T-helper 22 cell (primary cell): Measurements from ENCODE around the gene ZNF536.
"Not testable (repeated sequence)": the region's sequence is repeated elsewhere in the genome, so short reads cannot be mapped to it uniquely, and the experiment has no call there.

ENCODE experiments used
- DNase-seq: peaks from one replicate; pipeline ENCODE4 v3.0.0-alpha.2; 2020; ENCODE audit warnings: low read depth

Gene ZNF536

DNA sequence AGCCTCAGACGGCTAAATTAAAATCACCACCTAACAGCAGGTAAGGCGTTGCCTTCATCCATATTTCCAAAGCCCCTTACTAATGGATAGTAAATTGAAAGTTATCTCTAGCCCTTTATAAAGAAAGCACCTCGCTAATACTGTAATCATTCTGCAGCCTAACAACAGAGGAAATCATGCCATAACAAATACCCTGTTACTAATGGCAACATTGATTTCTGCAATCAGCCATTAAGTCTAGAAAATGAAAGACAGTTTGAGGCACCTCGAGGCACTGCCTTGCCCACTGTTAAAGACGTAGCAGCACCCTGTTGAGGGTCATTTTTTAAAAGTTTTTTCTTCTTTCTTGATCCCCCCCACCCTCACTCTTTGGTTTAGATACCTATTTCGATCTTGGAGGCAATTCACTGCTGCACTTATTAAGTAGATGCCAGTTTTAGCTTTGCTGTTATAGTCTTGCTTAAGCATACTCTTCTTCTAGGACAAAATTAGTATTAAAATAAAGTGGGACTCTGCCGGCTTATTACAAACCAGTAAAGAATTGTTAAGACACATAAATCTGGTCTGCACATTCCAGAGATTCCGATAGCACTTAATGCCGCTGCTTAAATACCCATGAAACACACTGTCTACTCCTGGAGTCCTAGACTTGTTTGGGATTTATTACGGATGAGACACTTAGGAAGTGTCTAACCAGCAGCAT is 74.8 kb downstream of the ZNF536 start:
- DNase-seq = no peak

GRCh38 chr19:30447553-30447870 is 75.3 kb downstream of the ZNF536 start:
- DNase-seq = no peak

- DNase-seq = no peak
Measured at GRCh38 chr19:30448386-30449077, 76.3 kb downstream of the ZNF536 start.

GRCh38 chr19:30449078-30449590 is 77.0 kb downstream of the ZNF536 start:
- DNase-seq = no peak

DNA sequence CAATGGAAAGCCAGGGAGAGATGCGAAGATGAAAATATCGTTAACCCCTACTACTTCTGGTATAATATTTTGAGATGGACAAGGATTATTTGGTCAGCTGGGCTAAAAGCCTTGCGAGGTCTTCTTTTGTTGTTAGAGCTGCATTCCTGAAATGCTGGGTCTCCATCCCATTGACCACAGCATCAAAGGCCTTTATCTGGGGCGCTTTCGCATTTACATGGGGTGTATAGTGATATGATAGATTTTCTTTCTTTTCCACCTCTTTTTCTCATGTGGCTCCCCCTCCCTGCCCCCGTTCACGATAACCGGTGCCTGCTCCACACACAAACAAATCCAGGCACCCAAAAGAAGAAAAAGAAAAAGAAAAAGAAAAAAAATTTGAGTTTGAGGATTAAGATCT is 77.5 kb downstream of the ZNF536 start:
- DNase-seq = no peak

DNA sequence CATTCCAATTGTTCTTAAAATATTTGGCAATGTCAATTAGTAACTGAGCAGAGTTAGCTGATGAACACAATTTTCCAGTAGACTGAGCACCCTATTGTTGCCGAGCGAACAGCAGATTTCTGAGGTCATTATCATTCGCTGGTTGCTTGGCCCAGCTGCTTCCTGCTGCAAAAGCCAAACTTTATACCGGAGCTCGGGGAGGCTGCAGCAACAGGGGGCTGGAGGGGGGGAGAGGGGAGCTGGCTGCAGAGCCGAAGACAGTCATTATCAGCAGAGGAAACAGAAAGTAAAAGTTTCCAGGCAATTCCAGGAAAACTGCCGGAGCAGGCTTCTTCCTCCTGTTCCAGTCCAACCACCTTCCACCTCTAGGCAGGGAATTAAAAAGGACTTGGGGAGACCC is 77.9 kb downstream of the ZNF536 start:
- DNase-seq = no peak

DNA sequence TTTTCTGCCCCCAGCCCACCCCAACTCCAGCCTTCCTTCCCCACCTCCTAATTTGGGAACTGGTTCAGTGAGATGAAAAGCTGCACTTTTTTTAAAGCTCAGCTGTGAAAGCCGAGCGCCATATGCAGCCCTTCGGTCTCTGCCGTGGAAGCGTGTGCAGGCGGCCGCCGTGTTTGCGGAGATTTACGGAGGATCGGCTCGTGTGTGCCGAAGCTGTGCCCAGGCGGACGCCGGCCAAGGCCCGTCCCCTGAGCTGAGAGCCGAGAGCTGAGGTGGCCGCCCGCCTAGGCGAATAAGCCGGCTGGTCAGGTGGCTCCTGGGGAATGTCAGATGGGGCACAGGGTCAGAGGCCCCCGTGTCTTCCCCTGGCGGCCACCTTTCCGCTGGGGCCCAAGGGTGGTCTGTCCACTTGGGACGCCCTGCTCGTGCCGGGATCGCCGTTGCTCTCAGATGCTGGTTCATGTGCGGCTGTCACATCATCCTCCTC is 78.7 kb downstream of the ZNF536 start:
- no peak for DNase-seq

DNA sequence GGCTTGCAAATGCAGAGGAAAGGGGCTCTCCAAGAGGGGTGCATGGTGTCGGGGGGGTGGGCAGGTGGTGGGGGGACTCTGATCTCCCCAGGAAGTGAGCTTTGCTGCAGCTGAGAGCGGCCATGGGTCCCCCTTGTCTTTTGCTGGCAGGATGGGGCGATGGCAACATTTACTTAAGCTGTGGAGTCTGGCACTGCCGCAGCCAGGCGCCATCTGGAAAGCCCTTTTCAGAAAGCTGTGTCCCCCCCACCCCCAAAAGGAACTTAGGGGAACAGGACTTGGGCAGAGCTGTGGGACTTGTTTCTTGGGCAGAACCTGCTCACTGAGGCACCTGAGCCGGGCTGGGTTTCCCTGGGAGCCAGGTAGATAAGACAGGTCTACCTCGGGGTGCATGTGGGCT is 80.7 kb downstream of the ZNF536 start:
- DNase-seq = no peak

DNA sequence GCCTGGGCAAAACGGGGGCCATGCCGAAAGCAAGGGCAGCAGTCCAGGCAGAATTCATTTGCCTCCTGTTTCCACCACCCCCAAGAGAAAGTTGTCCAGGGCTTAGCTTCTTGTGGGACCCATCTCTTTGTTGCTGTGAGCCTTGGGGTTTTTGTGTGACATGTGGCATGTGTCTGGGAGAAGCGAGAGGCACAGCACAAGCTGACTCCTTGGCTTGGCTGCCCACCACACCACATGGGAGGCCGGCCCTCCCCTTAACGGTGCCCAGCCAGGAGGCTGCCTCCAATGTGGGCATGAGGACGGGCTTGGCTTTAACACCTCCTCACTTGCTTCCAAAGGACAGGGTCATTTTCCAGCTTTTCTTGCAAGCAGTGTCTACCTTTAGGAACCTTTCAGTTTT is 81.6 kb downstream of the ZNF536 start:
- no peak for DNase-seq

DNA sequence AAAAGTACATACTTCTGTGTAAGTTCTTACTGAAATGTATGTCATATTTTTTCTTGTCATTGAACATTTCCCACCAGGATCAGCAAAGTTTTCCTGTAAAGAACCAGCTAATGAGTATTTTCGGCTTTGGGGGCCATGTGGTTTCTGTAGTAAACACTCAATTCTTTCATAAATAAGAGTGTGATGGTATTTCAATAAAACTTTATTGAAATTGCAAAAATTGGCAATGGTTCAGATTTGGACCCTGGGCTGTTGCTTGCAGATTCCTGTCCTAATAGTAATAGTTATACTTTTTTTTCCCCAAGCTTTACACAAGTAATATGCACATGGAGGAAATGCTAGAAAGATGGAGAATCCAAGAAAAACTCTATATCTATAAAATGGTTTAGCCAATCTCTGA is 83.7 kb downstream of the ZNF536 start:
- no peak for DNase-seq

GRCh38 chr19:30457484-30457883 is 85.3 kb downstream of the ZNF536 start:
- no peak for DNase-seq

DNA sequence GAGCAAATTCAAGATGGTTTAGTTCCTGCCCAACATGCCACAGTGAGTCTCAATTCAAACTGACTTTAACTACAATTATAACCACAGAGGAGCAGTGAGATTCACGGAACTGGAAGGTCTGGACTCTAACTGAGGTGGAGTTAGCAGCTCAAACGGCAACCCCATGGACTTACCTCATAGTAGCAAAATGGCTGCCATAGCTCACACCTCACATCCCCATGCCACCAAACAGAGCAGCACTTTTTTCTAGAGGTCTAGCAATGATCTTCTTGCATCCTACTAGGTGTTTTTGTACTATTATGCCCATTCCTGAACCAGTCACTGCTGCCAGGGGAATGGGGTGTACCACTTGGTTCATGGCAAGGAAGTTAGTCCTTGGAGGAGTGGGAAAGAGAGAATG is 87.7 kb downstream of the ZNF536 start:
- DNase-seq = no peak

DNA sequence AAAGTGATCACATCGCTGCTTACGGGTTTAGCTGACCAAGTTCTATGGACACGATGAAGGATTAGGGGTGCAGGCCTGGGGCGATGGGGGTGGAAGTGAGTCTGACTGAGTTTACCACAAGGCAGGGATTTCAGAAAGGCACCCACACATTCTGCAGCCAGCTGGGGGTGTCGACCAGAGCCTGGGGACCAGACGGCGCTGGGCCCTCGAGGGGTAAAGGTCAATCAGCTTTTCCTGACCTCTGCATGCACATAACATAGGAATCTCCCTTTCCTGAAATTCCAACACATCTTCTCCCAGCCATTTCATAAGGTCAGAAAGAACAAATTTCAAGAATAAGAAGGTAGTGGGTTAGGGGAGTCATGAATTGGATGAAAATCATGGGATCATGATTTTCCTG is 92.0 kb downstream of the ZNF536 start:
- no peak for DNase-seq

DNA sequence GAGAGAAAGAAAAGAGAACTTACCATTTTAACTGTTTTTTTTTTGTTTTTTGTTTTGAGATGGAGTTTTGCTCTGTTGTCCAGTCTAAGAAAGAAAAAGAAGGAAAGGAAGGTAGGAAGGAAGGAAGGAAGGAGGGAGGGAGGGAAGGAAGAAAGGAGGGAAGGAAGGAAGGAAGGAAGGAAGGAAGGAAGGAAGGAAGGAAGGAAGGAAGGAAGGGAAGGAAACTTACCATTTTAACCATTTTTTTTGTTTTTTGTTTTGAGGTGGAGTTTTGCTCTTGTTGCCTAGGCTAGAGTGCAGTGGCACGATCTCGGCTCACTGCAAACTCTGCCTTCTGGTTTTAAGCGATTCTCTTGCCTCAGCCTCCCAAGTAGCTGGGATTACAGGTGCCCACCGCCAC is 94.4 kb downstream of the ZNF536 start:
- not testable (repeated sequence) for DNase-seq

GRCh38 chr19:30467239-30467638 is 95.1 kb downstream of the ZNF536 start:
- DNase-seq = no peak

DNA sequence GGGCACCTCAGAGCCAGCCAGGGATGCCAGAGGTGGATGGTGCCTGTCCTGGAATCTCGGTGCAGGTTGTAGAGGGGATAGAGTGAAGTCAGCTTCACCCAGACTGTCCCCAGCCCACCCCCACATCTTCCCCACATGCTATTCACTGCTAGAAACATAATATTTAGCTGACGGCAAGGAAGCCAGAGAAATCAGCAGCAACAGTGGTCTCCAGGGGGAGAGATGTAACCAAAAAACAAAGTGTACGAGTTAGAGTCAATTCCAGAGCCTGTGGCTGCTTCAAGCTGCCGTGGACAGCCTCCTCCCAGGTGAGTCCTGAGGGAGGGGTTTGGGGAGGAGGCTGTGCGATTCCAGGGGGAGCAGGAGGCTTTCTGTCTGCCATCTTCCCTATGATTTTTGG is 97.6 kb downstream of the ZNF536 start:
- no peak for DNase-seq

DNA sequence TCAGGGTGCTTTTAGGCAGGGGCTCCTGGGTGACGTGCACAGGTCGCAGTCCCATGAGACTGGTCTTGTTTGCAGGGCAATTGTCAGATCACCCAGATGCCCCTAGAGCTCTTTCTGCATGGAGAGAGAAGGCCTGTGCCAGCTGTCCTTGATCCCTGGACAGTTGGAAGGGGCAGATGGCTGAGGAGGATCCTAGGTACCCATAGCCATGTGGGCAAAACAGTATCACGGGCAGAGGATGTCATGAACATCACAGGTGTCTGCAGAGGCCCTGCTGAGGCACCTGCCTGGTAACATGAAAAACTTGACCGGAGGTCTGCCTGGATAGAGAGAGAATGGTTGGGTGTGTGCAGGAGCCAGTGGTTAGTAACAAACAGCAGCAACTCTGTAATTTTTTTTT is 99.3 kb downstream of the ZNF536 start:
- no peak for DNase-seq

GRCh38 chr19:30473334-30473867 is 101.2 kb downstream of the ZNF536 start:
- DNase-seq = no peak

DNA sequence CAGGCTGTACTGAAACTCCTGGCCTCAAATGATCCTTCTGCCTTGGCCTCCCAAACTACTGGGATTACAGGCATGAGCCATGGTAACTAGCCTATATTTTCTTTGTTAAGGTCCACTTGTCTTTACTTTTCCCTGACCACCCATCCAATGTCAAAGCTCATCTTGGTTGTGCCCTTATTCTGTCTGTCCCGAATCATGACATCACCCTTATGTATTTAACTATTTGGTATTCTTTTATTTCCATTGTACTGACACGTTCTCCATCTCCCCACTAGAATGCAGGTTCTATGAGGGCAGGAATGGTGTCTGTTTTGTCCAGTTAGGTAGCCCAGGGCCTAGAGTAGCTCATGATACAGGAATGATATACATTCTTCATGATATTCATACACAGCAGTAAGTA is 104.8 kb downstream of the ZNF536 start:
- DNase-seq = no peak

DNA sequence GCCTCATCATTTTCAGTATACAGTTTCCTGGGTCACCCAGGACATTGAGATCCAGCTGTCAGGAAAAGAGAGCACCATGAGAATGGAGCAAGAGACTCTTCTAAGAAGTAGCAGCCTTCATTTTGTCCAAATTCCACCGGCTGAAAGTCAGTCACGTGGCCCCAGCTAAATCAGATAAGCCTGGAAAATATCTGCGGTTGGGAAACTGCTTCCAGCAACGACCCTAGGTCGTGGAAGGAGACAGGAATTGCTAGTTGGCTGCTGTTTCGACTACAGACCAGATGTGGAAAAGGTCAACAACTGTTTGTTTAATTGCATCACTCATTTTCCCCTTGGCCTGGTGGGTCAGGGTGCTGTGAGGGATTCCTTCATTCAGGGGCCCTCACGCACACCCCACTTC is 107.0 kb downstream of the ZNF536 start:
- DNase-seq = no peak

DNA sequence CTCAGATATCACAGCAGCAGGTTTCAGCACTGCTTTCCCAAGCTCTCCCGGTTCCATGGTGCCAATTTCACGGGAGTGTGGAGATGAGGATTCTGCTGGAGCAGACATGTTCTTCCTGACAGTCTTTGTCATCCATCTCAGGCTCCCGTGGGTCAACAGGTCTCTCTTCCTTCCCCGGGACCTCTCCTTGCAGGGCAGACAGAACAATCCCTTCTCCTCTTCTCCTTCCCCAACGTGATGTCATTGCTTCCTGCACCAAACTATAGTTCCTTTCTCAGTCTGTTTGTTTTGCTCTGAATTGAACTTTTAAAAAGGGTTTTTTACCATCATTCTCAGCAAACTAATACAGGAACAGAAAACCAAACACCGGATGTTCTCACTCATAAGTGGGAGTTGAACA is 107.9 kb downstream of the ZNF536 start:
- no peak for DNase-seq

DNA sequence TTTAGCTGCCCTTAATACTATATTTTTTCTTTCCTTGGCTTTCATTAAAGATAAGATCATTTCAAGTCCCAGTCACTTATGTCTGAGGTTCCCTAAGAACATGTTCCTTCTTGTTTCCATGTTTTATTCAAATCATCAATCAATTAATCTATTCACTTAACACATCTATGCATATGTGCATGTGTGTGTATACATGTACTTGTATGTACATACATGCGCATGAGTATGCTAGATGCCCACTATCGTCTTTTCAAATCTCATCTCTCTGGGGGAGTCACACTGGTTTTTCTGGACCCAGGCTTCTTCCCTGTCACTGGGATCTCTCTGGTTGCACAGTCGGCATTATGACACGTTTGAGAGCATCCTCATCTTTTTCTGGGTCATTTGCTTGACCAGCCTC is 108.9 kb downstream of the ZNF536 start:
- DNase-seq = no peak

DNA sequence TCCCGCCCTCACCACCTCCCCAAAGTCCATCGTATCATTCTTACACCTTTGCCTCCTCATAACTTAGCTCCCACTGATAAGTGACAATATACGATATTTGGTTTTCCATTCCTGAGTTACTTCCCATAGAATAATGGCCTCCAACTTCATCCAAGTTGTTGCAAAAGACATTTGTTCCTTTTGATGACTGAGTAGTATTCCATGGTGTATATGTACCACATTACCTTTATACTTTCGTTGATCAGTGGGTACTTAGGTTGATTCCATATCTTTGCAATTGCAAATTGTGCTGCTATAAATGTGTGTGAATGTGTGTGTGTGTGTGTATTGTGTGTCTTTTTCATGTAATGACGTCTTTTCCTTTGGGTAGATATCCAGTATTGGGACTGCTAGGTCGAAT is 109.6 kb downstream of the ZNF536 start:
- no peak for DNase-seq

- DNase-seq = no peak
Measured at GRCh38 chr19:30482956-30483355, 110.8 kb downstream of the ZNF536 start.
